Stimulated activated naive CD4-positive, alpha-beta T cell (primary cell): Measurements from ENCODE around the gene PFKP.
A peak's percentile ranks its signal among the peaks of the same experiment; 100 is the strongest.
"Not testable (repeated sequence)": the region's sequence is repeated elsewhere in the genome, so short reads cannot be mapped to it uniquely, and the experiment has no call there.

Experiments
- DNase-seq, 6 experiments: peaks; one replicate each; lab custom pipeline; 2025; lab: John Stamatoyannopoulos, UW

The PFKP gene

GRCh38 chr10:3046981-3047547, 20.3 kb upstream of the PFKP start:
- DNase-seq = no peak

- DNase-seq = no peak
These were observed 19.8 kb upstream of the PFKP start for GRCh38 chr10:3047596-3047995.

GRCh38 chr10:3048119-3049019, 19.0 kb upstream of the PFKP start:
- no peak for DNase-seq

GRCh38 chr10:3051692-3052091, 15.7 kb upstream of the PFKP start:
- no peak for DNase-seq

GRCh38 chr10:3053155-3053554, 14.2 kb upstream of the PFKP start:
- DNase-seq = no peak

GRCh38 chr10:3054183-3054850, 13.0 kb upstream of the PFKP start:
- DNase-seq = no peak

GRCh38 chr10:3054851-3055199, 12.5 kb upstream of the PFKP start:
- DNase-seq = no peak

- no peak for DNase-seq
These were observed 10.9 kb upstream of the PFKP start for GRCh38 chr10:3056280-3057037.

- DNase-seq = no peak
These were observed 9.4 kb upstream of the PFKP start for GRCh38 chr10:3057946-3058345.

- no peak for DNase-seq
These were observed 7.4 kb upstream of the PFKP start for GRCh38 chr10:3059974-3060373.

- DNase-seq = no peak
These were observed 6.9 kb upstream of the PFKP start for GRCh38 chr10:3060481-3060889.

GRCh38 chr10:3061323-3061898, 5.9 kb upstream of the PFKP start:
- DNase-seq = not testable (repeated sequence)

- no peak for DNase-seq
These were observed 4.7 kb upstream of the PFKP start for GRCh38 chr10:3062502-3063186.

GRCh38 chr10:3064423-3064822, 2.9 kb upstream of the PFKP start:
- DNase-seq = no peak

- no peak for DNase-seq
These were observed 1.7 kb upstream of the PFKP start for GRCh38 chr10:3065622-3066021.

- DNase-seq = no peak
These were observed 831 bp upstream of the PFKP start for GRCh38 chr10:3066317-3067117.

GRCh38 chr10:3067859-3068179, 471 bp downstream of the PFKP start:
- DNase-seq = no peak

GRCh38 chr10:3068201-3068967, 1.0 kb downstream of the PFKP start:
- DNase-seq = peak in 5 of 6 experiments; percentile 25 to 58 (median 41)

- no peak for DNase-seq
These were observed 1.8 kb downstream of the PFKP start for GRCh38 chr10:3068968-3069737.
